Vagina (tissue), 2 donors: ENCODE measurements around the gene RAB29. TPM values are rescaled to one million over a fixed set of nuclear protein-coding genes. Genes with fewer than 3 reads are reported as not detected.

Source experiments
- DNase-seq, 2 donors: peaks; one replicate each; pipeline ENCODE4 v3.0.0-alpha.2; 2017; ENCODE audit errors: extremely low spot score in 2 of 2
- H3K27ac ChIP-seq: fragments of 200-600 bp; sonication (generic); one replicate; pipeline ENCODE4 v1.5.1; 2019
- H3K27me3 ChIP-seq: fragments of 200-600 bp; sonication (generic); one replicate; pipeline ENCODE4 v1.5.1; 2019
- H3K36me3 ChIP-seq, 2 donors: fragments of 200-600 bp; sonication (generic); one replicate each; pipeline ENCODE4 v1.5.1; 2017 to 2019
- H3K4me1 ChIP-seq: fragments of 200-600 bp; sonication (generic); one replicate; pipeline ENCODE4 v1.5.1; 2019
- H3K4me3 ChIP-seq, 2 donors: fragments of 200-600 bp; sonication (generic); 1 replicate in 1 of 2; 2 replicates in 1 of 2; pipeline ENCODE4 v1.5.1; 2016 to 2019
- H3K9me3 ChIP-seq: fragments of 200-600 bp; sonication (generic); one replicate; pipeline ENCODE4 v1.5.1; 2019
- POLR2A ChIP-seq, 2 donors: fragments of 450-650 bp; IDR thresholded peaks; one replicate each; pipeline ENCODE4 v1.6.1; 2017; ENCODE audit warnings: antibody characterized with exemption in 2 of 2, mild to moderate bottlenecking in 2 of 2, moderate library complexity in 2 of 2
- POLR2AphosphoS5 ChIP-seq, 2 donors: sonication (generic); formaldehyde crosslinking; IDR thresholded peaks; one replicate each; pipeline ENCODE4 v1.9.0; 2017; ENCODE audit warnings: antibody characterized with exemption in 2 of 2, mild to moderate bottlenecking in 2 of 2, low read depth in 1 of 2; ENCODE audit not compliant: insufficient read depth in 1 of 2
- intact Hi-C: fragments of 100-400 bp; cut with DNase I; formaldehyde crosslinking; loops from one replicate; pipeline ENCODE4 v1.15.1; 2023
- total RNA-seq: library from RNA; depleted of rRNA; stranded (reverse); fragments of >200 nt; gene quantifications from one replicate; pipeline ENCODE4 v1.2.3, GENCODE V29; 2016
- TF ChIP-seq, protein P1 (sequence below), 3 experiments: fragments of 450-650 bp in 2 of 3; fragments of 200-600 bp in 1 of 3; sonication (generic) in 1 of 3; IDR thresholded peaks; one replicate each; pipeline ENCODE4 v1.5.1; 2017 to 2019; ENCODE audit warnings: antibody characterized with exemption in 3 of 3, mild to moderate bottlenecking in 2 of 3, moderate library complexity in 2 of 3

Gene RAB29
- total RNA-seq, 1 donor from 2014 or later = 7.9 TPM

DNA sequence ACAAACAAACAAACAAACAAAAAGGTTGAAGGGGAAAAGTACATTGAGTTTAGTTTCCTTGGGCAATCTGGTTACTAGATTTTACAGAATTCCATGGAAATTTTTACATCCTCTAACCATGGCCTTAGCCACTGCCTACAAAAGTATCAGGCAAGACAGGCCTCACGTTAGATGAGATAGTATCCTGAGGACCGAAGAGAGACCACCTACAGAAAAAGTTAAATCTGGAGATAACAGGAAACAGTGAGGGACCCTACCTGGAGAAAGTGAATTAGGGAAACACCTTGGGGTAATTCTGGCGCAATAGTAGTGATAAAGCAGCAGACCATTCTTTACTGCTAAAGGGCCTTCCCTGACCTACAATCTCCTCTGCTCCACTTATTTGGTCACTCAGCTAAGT is 8.7 kb downstream of the RAB29 start:
- intact Hi-C loops = no loop called here
- Histone ChIP-seq H3K36me3 (no peaks in the 10 kb centered on the region), H3K27ac (no peak overlapping the region), H3K4me1 (no peaks in the 10 kb centered on the region), H3K4me3 (no peak overlapping the region), H3K27me3 (no peaks in the 10 kb centered on the region), H3K9me3 (no peaks in the 10 kb centered on the region)
- TF ChIP-seq POLR2AphosphoS5 (IDR thresholded peaks at IDR 0.05; ENCODE audit: insufficient read depth in 1 of 2, low read depth in 1 of 2) = no peak
- TF ChIP-seq POLR2A (IDR thresholded peaks at IDR 0.05) = no peak
- TF ChIP-seq, protein P1, sequence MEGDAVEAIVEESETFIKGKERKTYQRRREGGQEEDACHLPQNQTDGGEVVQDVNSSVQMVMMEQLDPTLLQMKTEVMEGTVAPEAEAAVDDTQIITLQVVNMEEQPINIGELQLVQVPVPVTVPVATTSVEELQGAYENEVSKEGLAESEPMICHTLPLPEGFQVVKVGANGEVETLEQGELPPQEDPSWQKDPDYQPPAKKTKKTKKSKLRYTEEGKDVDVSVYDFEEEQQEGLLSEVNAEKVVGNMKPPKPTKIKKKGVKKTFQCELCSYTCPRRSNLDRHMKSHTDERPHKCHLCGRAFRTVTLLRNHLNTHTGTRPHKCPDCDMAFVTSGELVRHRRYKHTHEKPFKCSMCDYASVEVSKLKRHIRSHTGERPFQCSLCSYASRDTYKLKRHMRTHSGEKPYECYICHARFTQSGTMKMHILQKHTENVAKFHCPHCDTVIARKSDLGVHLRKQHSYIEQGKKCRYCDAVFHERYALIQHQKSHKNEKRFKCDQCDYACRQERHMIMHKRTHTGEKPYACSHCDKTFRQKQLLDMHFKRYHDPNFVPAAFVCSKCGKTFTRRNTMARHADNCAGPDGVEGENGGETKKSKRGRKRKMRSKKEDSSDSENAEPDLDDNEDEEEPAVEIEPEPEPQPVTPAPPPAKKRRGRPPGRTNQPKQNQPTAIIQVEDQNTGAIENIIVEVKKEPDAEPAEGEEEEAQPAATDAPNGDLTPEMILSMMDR (IDR thresholded peaks at IDR 0.05) = no peak
- no peak for DNase-seq

DNA sequence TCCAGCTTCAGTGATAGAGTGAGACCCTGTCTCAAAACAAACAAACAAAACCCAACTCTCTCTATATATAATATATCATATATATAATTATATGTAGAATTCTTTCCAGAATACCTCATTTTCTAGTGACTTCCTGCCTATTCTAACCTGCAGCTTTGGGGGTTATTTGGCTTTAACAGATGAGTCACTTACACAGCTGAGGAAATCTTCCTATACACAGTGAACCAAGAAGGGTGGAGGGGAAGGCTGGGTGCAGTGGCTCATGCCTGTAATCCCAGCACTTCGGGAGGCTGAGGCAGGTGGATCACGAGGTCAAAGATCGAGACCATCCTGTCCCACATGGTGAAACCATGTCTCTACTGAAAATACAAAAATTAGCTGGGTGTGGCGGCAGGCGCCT is 9.2 kb downstream of the RAB29 start:
- Histone ChIP-seq H3K9me3 (no peaks in the 10 kb centered on the region), H3K4me3 (no peak overlapping the region), H3K36me3 (no peaks in the 10 kb centered on the region), H3K4me1 (no peaks in the 10 kb centered on the region), H3K27me3 (no peaks in the 10 kb centered on the region), H3K27ac (no peak overlapping the region)
- no peak for TF ChIP-seq POLR2A (IDR thresholded peaks at IDR 0.05)
- TF ChIP-seq, protein P1 (IDR thresholded peaks at IDR 0.05) = no peak
- TF ChIP-seq POLR2AphosphoS5 (IDR thresholded peaks at IDR 0.05; ENCODE audit: insufficient read depth in 1 of 2, low read depth in 1 of 2) = no peak
- intact Hi-C loops = no loop called here
- DNase-seq = no peak

DNA sequence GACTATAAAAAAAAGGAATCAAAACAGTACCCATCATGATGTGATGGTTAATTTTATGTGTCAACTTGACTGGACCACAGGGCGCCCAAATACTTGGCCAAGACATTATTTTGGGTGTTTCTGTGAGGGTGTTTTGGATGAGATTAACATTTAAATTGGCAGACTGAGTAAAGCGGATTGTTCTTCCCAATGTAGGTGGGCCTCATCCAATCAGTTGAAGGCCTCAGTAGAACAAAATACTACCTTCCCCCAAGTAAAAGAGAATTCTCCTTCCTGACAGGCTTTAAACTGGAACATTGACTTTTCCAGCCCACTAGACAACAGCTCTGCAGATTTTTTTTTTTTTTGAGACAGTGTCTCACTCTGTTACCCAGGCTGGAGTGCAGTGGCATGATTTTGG is 10.7 kb downstream of the RAB29 start:
- no peaks in the 10 kb centered on the region for H3K27me3 ChIP-seq
- H3K27ac ChIP-seq = no peak overlapping the region
- no peaks in the 10 kb centered on the region for H3K4me1 ChIP-seq
- H3K9me3 ChIP-seq = no peaks in the 10 kb centered on the region
- H3K4me3 ChIP-seq = no peak overlapping the region
- H3K36me3 ChIP-seq = no peaks in the 10 kb centered on the region
- no peak for DNase-seq
- intact Hi-C loops = no loop called here
- TF ChIP-seq POLR2AphosphoS5 (IDR thresholded peaks at IDR 0.05; ENCODE audit: insufficient read depth in 1 of 2, low read depth in 1 of 2) (no peak), POLR2A (IDR thresholded peaks at IDR 0.05) (no peak)
- TF ChIP-seq, protein P1 (IDR thresholded peaks at IDR 0.05) = no peak

DNA sequence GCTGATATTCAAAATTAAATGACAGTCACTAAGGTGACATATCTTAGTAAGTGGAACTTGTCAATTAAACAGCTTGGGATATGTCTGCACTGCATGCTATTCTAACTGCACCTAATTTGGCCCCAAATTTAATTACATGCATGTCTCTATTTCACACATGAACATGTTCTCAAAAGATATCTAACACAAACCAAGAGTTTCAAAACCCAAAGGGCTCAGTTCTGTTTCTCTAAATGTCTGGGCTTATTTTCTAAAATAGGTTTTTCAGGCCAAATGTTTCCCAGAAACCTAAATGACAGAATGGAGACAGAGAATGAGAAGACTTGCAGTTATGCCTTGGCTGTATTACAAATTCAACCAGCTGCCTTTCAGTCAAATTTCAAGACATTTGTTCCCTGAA is 11.3 kb downstream of the RAB29 start:
- DNase-seq = no peak
- Histone ChIP-seq H3K27ac (no peak overlapping the region), H3K4me1 (no peaks in the 10 kb centered on the region), H3K27me3 (no peaks in the 10 kb centered on the region), H3K9me3 (no peaks in the 10 kb centered on the region), H3K4me3 (no peak overlapping the region), H3K36me3 (no peaks in the 10 kb centered on the region)
- intact Hi-C loops = no loop called here
- TF ChIP-seq, protein P1 (IDR thresholded peaks at IDR 0.05) = no peak
- TF ChIP-seq POLR2A (IDR thresholded peaks at IDR 0.05) (no peak), POLR2AphosphoS5 (IDR thresholded peaks at IDR 0.05; ENCODE audit: insufficient read depth in 1 of 2, low read depth in 1 of 2) (no peak)

DNA sequence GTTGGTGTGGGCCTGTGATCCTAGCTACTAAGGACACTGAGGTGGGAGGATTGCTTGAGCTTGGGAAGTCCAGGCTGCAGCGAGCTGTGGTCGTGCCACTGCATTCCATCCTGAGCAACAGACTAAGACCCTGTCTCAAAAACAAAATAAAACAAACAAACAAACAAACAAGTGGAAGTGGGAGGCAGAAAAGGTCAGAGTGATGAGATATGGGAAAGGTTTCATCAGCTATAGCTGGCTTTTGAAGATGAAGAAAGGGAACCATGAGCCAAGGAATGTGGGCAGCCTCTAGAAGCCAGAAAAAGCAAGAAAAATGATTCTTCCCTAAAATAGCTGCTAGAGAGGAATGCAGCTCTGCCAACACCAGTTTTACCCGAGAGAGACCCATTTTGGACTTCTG is 14.7 kb downstream of the RAB29 start:
- no peak for DNase-seq
- no peak for TF ChIP-seq POLR2AphosphoS5 (IDR thresholded peaks at IDR 0.05; ENCODE audit: insufficient read depth in 1 of 2, low read depth in 1 of 2)
- TF ChIP-seq, protein P1 (IDR thresholded peaks at IDR 0.05) = no peak
- no peak for TF ChIP-seq POLR2A (IDR thresholded peaks at IDR 0.05)
- Histone ChIP-seq H3K4me3 (no peak overlapping the region), H3K27ac (no peak overlapping the region), H3K9me3 (no peaks in the 10 kb centered on the region), H3K4me1 (no peaks in the 10 kb centered on the region), H3K36me3 (no peaks in the 10 kb centered on the region), H3K27me3 (no peaks in the 10 kb centered on the region)
- intact Hi-C loops = no loop called here
